HG02642 (cell line): ENCODE results near the gene MGAT4C.

Experiments used
- ATAC-seq: cut with Tn5 transposase; IDR thresholded peaks from one replicate; pipeline ENCODE4 v1.9.1; 2021; ENCODE audit warnings: mild to moderate bottlenecking; ENCODE audit not compliant: unreplicated experiment, poor library complexity

Gene MGAT4C

GRCh38 chr12:85996280-85996679, 259.9 kb downstream of the MGAT4C start:
- no peak for ATAC-seq

DNA sequence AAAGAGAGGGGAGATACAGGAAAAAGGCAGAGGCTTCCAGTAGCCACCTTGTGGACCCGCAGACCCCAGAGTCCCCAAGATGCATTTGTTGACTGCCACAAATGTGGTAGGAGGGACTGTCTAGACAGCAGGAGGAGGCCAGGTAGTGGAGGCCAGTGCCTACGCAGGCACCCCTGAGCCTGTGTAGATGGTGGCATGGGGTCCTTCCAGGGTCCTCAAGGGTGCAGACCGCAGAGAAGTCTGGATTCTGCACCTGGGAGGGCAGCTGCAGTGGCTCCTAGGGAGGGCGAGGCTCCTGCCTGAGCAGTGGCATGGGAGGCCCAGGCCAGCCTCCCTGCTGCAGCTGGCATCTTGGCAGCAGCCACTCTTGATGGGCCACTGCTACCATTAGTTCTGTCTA, 262.4 kb downstream of the MGAT4C start:
- ATAC-seq = no peak

DNA sequence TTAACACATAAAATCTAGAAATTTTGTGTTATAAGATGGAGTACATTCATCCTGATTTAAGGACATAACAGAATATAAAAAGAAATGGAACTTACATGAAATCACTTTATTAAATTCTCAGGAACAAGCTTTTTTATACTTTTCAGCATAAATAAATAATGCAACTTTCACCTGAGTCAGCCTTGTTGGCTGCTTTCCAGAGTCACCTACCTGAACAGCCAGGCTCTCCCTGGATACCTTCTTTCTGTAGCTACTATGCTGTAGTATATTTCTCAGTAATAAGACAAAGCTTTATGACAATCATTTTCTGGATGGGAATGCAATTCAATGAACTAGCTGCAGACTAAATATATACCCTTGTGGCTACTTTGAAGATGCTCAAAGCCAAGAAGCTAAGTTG, 270.2 kb downstream of the MGAT4C start:
- ATAC-seq = no peak

GRCh38 chr12:85983601-85984000, 272.6 kb downstream of the MGAT4C start:
- ATAC-seq = no peak

GRCh38 chr12:85979641-85980040, 276.6 kb downstream of the MGAT4C start:
- ATAC-seq = no peak

- no peak for ATAC-seq
These were observed 280.5 kb downstream of the MGAT4C start for GRCh38 chr12:85975716-85976115.

DNA sequence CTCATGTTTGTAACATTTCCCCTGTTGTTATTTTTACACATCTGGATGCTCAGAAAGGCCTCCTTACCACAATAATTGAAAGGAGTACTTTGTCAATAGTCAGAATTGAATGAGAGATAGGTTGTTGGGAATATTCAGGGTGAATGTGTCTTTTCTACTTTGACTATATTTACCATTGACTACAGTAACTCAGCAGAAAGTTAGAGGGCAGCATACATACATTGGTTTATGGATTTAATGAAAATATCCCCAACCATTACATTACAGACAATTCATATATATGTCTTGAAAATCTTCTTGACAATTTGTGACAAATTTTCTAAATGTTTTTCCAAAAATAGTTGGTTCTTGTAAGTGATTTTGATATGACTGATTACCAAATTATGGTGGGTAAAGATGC, 284.4 kb downstream of the MGAT4C start:
- ATAC-seq = no peak

GRCh38 chr12:85968606-85969005, 287.6 kb downstream of the MGAT4C start:
- ATAC-seq = no peak

DNA sequence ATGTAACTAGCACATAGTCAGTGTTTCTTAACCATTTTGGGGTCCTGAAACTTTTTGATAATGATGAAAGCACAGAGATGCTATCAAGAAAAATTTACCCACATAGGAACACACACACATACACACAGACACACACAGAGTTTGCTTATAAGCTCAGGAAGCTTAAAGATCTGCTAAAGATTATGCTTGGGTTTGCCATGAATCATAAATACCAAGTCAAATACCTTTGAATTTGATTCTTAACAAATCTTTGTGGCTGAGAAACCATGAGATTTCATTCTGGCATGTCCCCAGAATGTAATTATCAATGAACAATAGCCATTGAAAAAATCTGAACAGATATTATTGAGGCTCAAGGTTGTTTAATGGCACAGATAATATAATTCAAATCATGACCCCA, 292.9 kb downstream of the MGAT4C start:
- ATAC-seq = no peak

DNA sequence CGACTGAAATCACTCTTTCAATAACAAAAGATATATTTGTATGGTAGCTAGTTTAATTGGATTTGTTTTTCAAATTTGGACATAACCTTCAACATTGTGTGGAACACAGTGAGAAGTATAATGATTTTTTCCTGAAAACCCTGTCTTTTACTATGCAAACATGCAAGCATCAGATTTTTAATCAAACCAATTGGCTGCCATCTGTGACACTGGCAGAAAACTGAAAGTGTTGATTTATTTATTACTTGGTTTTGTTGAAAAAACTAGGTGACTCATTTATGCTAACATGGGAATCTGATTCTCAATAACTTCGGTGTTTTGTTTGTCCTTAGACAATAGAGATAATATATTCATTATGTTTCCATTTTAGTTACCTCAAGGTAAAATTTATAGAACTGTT, 300.1 kb downstream of the MGAT4C start:
- no peak for ATAC-seq

GRCh38 chr12:85955127-85955526, 301.1 kb downstream of the MGAT4C start:
- ATAC-seq = no peak

DNA sequence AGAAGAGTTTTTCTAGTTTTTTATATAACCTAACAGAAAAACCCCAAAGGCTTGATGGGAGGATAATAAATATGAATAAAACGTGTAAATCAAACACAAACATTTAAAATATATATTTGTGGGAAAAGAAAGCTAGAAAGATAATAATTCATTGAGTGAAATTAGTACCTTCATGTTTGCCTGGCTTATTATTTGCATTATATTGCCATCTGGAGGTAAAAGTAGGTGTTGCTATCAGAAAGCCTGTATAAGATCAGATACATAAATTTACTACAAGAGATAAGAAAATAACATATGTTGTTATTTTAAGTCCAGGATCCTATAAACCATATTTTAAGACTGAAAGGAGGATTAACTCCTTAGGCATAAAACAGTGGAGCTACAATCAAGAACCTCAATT, 304.4 kb downstream of the MGAT4C start:
- no peak for ATAC-seq

DNA sequence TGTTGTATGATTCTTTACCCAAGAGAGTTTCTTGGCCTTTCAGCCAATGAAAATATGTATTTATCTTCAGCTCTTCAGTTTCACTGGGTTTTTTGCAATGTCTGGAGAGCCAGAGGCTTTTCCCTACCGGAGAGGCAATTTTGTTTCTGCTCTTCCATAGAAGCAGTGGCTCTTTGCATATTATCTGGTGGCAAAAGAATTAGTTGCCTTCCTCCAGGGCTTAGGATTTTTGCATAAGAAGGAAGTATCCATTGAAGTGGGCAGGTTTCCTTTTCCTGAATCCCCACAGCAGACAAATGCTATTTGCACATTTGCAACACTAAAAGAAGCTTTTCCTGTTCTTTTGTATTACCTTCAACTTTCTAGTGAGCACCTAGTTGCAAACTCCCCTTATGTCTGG, 306.9 kb downstream of the MGAT4C start:
- ATAC-seq = no peak

- no peak for ATAC-seq
These were observed 307.9 kb downstream of the MGAT4C start for GRCh38 chr12:85948340-85948739.

- no peak for ATAC-seq
These were observed 308.9 kb downstream of the MGAT4C start for GRCh38 chr12:85947286-85947685.

DNA sequence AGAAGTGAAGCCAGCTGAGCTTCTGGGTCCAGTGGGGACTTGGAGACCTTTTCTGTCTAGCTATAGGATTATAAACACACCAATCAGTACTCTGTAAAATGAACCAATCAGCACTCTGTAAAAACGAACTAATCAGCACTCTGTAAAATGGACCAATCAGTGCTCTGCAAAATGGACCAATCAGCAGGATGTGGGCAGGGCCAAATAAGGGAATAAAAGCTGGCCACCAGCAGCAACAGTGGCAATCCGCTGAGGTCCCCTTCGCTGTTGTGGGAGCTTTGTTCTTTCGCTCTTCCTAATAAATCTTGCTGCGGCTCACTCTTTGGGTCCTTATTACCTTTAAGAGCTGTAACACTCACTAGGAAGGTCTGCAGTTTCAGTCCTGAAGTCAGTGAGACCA, 309.8 kb downstream of the MGAT4C start:
- no peak for ATAC-seq

GRCh38 chr12:85927166-85927565, 329.0 kb downstream of the MGAT4C start:
- no peak for ATAC-seq

DNA sequence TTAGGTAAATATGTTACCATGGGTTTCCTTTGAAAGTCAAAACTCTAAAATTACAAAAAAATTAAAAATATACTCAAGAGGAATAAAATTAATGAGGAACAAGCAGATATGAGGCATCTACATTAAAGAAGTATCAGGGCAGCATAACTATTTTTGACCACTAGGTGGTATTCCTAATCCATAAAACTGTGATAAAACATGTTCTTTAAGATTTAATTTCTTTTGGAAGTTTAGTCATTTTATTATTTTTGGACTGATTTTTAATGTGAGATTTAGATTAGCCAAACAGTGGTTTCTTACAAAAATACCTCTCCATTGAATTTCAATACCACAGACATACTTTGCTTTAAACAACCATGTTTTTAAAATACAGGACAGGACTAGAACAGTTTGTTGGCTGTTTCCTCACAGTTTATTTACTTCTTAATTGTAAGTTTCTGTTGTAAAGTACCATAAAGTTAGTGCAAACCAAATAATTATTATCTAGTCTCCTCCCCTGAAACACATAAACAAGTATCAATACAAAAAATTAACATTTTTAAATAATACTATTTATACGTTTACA, 332.3 kb downstream of the MGAT4C start:
- no peak for ATAC-seq

DNA sequence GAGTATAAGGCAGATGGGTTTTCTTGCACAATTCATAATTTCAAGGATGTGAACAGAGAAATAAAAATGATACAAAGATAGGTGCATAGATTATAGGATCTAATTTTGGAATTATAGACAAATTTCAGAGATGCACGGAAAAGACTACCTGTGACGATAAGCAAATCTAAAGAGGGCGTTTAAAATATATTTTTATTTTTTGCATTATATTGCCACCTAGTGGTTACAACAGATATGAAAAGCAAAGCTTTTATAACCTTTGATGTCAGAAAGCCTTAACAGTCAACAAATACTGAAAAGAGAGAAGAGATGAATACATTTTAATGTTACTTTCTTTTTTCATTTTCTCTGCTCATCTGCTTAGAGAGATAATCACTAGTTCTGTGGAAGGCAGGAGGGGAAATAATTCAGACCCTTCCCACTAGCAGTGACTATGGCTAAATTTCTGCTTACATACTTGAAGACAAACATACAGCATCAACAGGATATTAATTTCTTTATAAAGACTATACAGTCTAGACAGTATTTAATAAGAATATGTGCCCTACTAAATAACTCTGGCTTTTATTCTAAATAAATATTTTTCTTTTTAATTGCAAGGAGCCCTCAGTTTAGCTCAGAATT, 335.8 kb downstream of the MGAT4C start:
- no peak for ATAC-seq
